Measurements from ENCODE around the gene BRD8. TPM values are rescaled to one million over a fixed set of nuclear protein-coding genes. Genes with fewer than 3 reads are reported as not detected.

Gene BRD8
- total RNA-seq, 6 experiments from 2014 or later = 42.8 to 50.2 (median 45.2) TPM

DNA sequence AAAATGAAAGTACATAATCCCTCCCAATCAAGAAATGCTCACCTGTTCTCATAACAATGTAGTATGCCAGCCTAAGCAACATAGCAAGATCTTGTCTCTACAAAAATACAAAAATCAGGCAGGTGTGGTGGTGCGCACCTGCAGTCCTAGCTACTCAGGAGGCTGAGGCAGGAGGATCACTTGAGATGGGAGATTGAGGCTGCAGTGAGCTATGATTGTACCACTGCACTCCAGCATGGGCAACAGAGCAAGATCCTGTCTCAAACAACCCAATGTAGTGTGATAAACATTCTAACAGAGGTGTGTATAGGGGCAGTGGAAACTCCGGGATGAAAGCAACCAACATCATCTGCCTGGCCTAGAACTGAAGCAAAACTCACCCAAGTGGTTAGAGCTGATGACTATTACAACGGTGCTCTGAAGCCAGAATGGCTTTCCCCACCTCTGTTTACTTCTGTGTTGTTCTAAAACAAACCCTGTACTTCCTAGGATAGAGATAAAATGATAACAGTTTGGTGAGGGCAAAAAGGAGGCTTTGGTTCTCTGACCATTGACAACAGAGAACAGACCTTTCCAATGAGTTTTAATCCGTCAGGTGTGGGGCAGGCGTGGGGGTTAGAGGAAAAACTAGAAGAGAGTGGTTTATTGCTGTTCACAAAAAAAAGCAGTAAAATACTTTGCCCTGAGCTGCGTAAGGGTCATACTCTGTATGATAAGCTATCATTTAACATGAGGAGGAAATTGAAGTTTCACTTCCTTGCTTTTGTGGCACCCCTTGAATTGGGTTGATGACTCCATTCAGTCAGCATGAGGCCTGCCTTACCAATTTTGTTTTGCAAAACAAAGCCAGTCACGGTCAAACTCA is 75.7 kb downstream of the BRD8 start:
- TF ChIP-seq CTCF (IDR thresholded peaks at IDR 0.05) = no peak
- Mint-ChIP-seq H3K27me3 (ENCODE audit: insufficient read depth) (peaks cover 31% of the 10 kb centered on the region), H3K27ac (no peak overlapping the region), H3K9me3 (no peaks in the 10 kb centered on the region), H3K4me3 (no peak overlapping the region), H3K4me1 (ENCODE audit: low read depth) (no peaks in the 10 kb centered on the region), H3K36me3 (ENCODE audit: low read depth) (no peaks in the 10 kb centered on the region)
- no peak for DNase-seq

DNA sequence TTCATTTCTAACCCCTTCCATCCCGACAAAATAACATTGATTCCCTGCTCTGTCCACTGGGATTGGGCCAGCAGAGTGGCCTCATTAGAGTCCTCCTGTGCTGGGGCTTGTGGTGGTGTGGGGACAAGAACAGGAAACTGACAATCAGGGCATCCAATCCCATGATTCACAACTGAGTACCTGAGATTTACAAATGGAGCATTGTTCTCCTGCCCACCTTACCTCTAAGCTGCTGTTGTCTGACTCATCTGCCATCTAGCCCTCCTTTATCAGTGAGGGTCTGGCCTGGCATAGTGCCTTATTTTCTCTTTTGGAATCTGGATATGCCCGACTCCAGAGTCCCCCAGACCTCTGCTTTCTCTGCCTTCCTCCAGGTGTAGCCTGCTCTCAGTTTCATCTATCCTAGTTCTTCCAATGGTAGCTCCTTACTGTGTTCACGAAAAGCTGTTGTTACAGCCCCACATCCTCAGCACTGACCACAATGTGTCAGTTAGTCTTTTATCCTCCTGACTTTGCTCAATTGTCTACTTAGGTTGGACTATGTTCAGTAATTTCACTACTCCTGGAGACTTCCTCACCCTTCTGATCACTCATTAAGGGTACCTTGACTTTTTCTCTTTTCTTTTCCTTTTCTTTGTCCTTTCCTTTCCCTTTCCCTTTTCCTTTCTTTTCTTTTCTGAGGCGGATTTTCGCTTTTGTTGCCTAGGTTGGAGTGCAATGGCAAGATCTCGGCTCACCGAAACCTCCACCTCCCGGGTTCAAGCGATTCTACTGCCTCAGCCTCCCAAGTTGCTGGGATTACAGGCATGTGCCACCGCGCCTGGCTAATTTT is 81.2 kb downstream of the BRD8 start:
- no peak for TF ChIP-seq CTCF (IDR thresholded peaks at IDR 0.05)
- no peak for DNase-seq
- Mint-ChIP-seq H3K4me1 (ENCODE audit: low read depth) (no peaks in the 10 kb centered on the region), H3K9me3 (no peaks in the 10 kb centered on the region), H3K4me3 (no peak overlapping the region), H3K36me3 (ENCODE audit: low read depth) (no peaks in the 10 kb centered on the region), H3K27ac (no peak overlapping the region), H3K27me3 (ENCODE audit: insufficient read depth) (peaks cover 45% of the 10 kb centered on the region)

DNA sequence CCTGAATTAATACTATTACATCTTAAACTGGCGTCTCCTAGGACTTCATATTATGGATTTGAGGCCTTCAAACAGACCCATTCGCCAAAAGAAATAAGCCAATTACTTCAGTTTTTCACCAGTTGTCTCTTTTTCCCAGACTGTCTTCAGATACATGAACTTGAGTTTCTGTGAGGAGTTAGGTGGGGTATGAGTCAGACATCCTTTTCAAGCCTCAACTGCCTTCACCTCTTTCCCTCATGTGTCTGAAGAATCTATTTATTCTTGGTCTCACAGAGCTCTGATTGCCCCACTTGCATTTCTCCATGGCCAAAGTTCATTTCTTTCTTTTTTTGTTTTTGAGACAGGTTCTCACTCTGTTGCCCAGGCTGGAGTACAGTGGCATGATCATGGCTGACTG is 82.1 kb downstream of the BRD8 start:
- no peak overlapping the region for H3K27ac Mint-ChIP-seq
- H3K9me3 Mint-ChIP-seq = no peaks in the 10 kb centered on the region
- no peak for DNase-seq
- no peaks in the 10 kb centered on the region for H3K36me3 Mint-ChIP-seq (ENCODE audit: low read depth)
- peaks cover 39% of the 10 kb centered on the region for H3K27me3 Mint-ChIP-seq (ENCODE audit: insufficient read depth)
- H3K4me3 Mint-ChIP-seq = no peak overlapping the region
- H3K4me1 Mint-ChIP-seq (ENCODE audit: low read depth) = no peaks in the 10 kb centered on the region
- no peak for TF ChIP-seq CTCF (IDR thresholded peaks at IDR 0.05)

- Mint-ChIP-seq H3K27me3 (ENCODE audit: insufficient read depth) (peaks cover 46% of the 10 kb centered on the region), H3K9me3 (no peaks in the 10 kb centered on the region), H3K4me3 (no peak overlapping the region), H3K36me3 (ENCODE audit: low read depth) (no peaks in the 10 kb centered on the region), H3K27ac (no peak overlapping the region), H3K4me1 (ENCODE audit: low read depth) (no peaks in the 10 kb centered on the region)
- no peak for TF ChIP-seq CTCF (IDR thresholded peaks at IDR 0.05)
- no peak for DNase-seq
These were observed 83.1 kb downstream of the BRD8 start for GRCh38 chr5:138095100-138095907.

GRCh38 chr5:138093036-138093435 is 85.4 kb downstream of the BRD8 start:
- Mint-ChIP-seq H3K9me3 (no peaks in the 10 kb centered on the region), H3K4me1 (ENCODE audit: low read depth) (no peaks in the 10 kb centered on the region), H3K36me3 (ENCODE audit: low read depth) (no peaks in the 10 kb centered on the region), H3K4me3 (no peak overlapping the region), H3K27ac (no peak overlapping the region), H3K27me3 (ENCODE audit: insufficient read depth) (peaks cover 52% of the 10 kb centered on the region)
- no peak for DNase-seq
- TF ChIP-seq CTCF (IDR thresholded peaks at IDR 0.05) = no peak
